Measurements from ENCODE around the gene DDA1.

GRCh38 chr19:17329366-17330261 is 20.3 kb downstream of the DDA1 start:
- TF ChIP-seq, protein P1, sequence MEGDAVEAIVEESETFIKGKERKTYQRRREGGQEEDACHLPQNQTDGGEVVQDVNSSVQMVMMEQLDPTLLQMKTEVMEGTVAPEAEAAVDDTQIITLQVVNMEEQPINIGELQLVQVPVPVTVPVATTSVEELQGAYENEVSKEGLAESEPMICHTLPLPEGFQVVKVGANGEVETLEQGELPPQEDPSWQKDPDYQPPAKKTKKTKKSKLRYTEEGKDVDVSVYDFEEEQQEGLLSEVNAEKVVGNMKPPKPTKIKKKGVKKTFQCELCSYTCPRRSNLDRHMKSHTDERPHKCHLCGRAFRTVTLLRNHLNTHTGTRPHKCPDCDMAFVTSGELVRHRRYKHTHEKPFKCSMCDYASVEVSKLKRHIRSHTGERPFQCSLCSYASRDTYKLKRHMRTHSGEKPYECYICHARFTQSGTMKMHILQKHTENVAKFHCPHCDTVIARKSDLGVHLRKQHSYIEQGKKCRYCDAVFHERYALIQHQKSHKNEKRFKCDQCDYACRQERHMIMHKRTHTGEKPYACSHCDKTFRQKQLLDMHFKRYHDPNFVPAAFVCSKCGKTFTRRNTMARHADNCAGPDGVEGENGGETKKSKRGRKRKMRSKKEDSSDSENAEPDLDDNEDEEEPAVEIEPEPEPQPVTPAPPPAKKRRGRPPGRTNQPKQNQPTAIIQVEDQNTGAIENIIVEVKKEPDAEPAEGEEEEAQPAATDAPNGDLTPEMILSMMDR (IDR thresholded peaks at IDR 0.05; ENCODE audit: low read length) = no peak
- no peak for TF ChIP-seq EZH2phosphoT487 (IDR thresholded peaks at IDR 0.05; ENCODE audit: low read length)
- TF ChIP-seq EZH2 (optimal IDR thresholded peaks at IDR 0.05; ENCODE audit: low read depth, low read length) = no peak
